HepG2 (cell line): Measurements from ENCODE around the gene FAM174C. TPM values are rescaled to one million over a fixed set of nuclear protein-coding genes. Genes with fewer than 3 reads are reported as not detected.
A peak's percentile ranks its signal among the peaks of the same experiment; 100 is the strongest.

Experiments used
- CREM ChIP-seq, 2 experiments: sonication (generic) in 1 of 2; formaldehyde crosslinking in 1 of 2; IDR thresholded peaks; 2 replicates each; pipeline versions ENCODE4 v1.4.0 to v1.6.1; 2016 to 2020; ENCODE audit warnings: antibody characterized with exemption in 1 of 2, mild to moderate bottlenecking in 1 of 2, missing genetic modification reagents in 1 of 2
- ELF1 ChIP-seq: sonication (generic); formaldehyde crosslinking; IDR thresholded peaks from 2 replicates; pipeline ENCODE4 v1.4.0; 2020; ENCODE audit warnings: missing genetic modification reagents
- HOXA3 ChIP-seq: sonication (generic); formaldehyde crosslinking; IDR thresholded peaks from 2 replicates; pipeline ENCODE4 v1.5.0; 2020; ENCODE audit warnings: missing genetic modification reagents
- KDM3A ChIP-seq: IDR thresholded peaks from 2 replicates; pipeline ENCODE4 v1.6.1; 2018; ENCODE audit warnings: low read depth, missing compliant biosample characterization
- KDM6A ChIP-seq: IDR thresholded peaks from 2 replicates; pipeline ENCODE4 v1.6.1; 2016; ENCODE audit warnings: low read depth
- MIER2 ChIP-seq: IDR thresholded peaks from 2 replicates; pipeline ENCODE4 v1.6.1; 2016; ENCODE audit warnings: missing biosample characterization, missing genetic modification reagents
- NR2F6 ChIP-seq, 2 experiments: IDR thresholded peaks; 2 replicates each; pipeline ENCODE4 v1.6.1; 2016; ENCODE audit warnings: antibody characterized with exemption in 1 of 2, mild to moderate bottlenecking in 1 of 2
- PATZ1 ChIP-seq: sonication (generic); formaldehyde crosslinking; IDR thresholded peaks from 2 replicates; pipeline ENCODE4 v1.4.0; 2020; ENCODE audit warnings: missing genetic modification reagents
- POLR2AphosphoS5 ChIP-seq: IDR thresholded peaks from 2 replicates; pipeline ENCODE4 v1.6.1; 2012; ENCODE audit warnings: low read depth, low read length
- POLR2G ChIP-seq: fragments of 200-400 bp; formaldehyde crosslinking; IDR thresholded peaks from 2 replicates; pipeline ENCODE4 v1.6.1; 2018; ENCODE audit warnings: mild to moderate bottlenecking, low read depth, low read length, moderate library complexity
- SALL1 ChIP-seq: sonication (generic); formaldehyde crosslinking; IDR thresholded peaks from 2 replicates; pipeline ENCODE4 v1.8.0; 2022; ENCODE audit warnings: mild to moderate bottlenecking, missing genetic modification reagents
- SMAD3 ChIP-seq: sonication (generic); formaldehyde crosslinking; IDR thresholded peaks from 2 replicates; pipeline ENCODE4 v1.4.0; 2020; ENCODE audit warnings: missing genetic modification reagents
- SOX6 ChIP-seq, 2 experiments: fragments of 450-650 bp in 1 of 2; sonication (generic) in 1 of 2; formaldehyde crosslinking in 1 of 2; IDR thresholded peaks; 2 replicates each; pipeline versions ENCODE4 v1.4.0 to v1.6.1; 2017 to 2020; ENCODE audit warnings: antibody characterized with exemption in 1 of 2, mild to moderate bottlenecking in 1 of 2, missing genetic modification reagents in 1 of 2
- TARDBP ChIP-seq: sonication (generic); formaldehyde crosslinking; IDR thresholded peaks from 2 replicates; pipeline ENCODE4 v1.8.0; 2022; ENCODE audit warnings: mild to moderate bottlenecking, missing genetic modification reagents
- TOPORS ChIP-seq: sonication (generic); formaldehyde crosslinking; IDR thresholded peaks from 2 replicates; pipeline ENCODE4 v1.8.0; 2023; ENCODE audit warnings: mild to moderate bottlenecking, missing genetic modification reagents
- ZFP36L1 ChIP-seq: sonication (generic); formaldehyde crosslinking; IDR thresholded peaks from 2 replicates; pipeline ENCODE4 v1.8.0; 2022; ENCODE audit warnings: mild to moderate bottlenecking, missing genetic modification reagents, moderate library complexity
- ZFX ChIP-seq: sonication (generic); formaldehyde crosslinking; IDR thresholded peaks from 2 replicates; pipeline ENCODE4 v1.4.0; 2020; ENCODE audit warnings: mild to moderate bottlenecking, low read depth, missing genetic modification reagents, moderate library complexity
- ZNF709 ChIP-seq: sonication (generic); formaldehyde crosslinking; IDR thresholded peaks from 2 replicates; pipeline ENCODE4 v1.5.0; 2020; ENCODE audit warnings: mild to moderate bottlenecking, missing genetic modification reagents
- ZNF788 ChIP-seq: sonication (generic); formaldehyde crosslinking; IDR thresholded peaks from 2 replicates; pipeline ENCODE4 v1.5.0; 2020; ENCODE audit warnings: mild to moderate bottlenecking, missing genetic modification reagents, borderline replicate concordance
- polyA plus RNA-seq, 8 experiments: library from polyadenylated mRNA; depleted of rRNA in 3 of 8; stranded (reverse) in 7 of 8; unstranded in 1 of 8; fragments of >200 nt; fragmentation: Illumina TruSeq in 4 of 8; extraction: Trizol in 4 of 8; gene quantifications; 2 replicates each; pipeline versions ENCODE4 v1.2.1 to v1.2.3, GENCODE V29; 2011 to 2016; ENCODE audit warnings: low read depth in 4 of 8, missing spikeins in 1 of 8, mixed read lengths in 1 of 8; ENCODE audit not compliant: insufficient read depth in 1 of 8
- total RNA-seq, 5 experiments: library from RNA; depleted of rRNA; stranded (reverse); fragments of >200 nt; fragmentation: Illumina TruSeq; extraction: Trizol; gene quantifications; 2 replicates each; pipeline ENCODE4 v1.2.3, GENCODE V29; 2016; ENCODE audit warnings: low read depth in 1 of 5
- TF ChIP-seq, protein P1 (sequence below): sonication (generic); formaldehyde crosslinking; IDR thresholded peaks from 2 replicates; pipeline ENCODE4 v1.5.1; 2020; ENCODE audit warnings: mild to moderate bottlenecking, missing genetic modification reagents, moderate library complexity
- TF ChIP-seq, protein P2 (sequence below): sonication (generic); formaldehyde crosslinking; IDR thresholded peaks from 2 replicates; pipeline ENCODE4 v1.4.0; 2020; ENCODE audit warnings: missing genetic modification reagents; ENCODE audit errors: not compliant biosample characterization

The FAM174C gene
- total and polyA plus RNA-seq, 2 of the 13 experiments (the other 11 are each of a cell fraction or from before 2014, with no cell fraction given) = 19.5 to 31.3 TPM

DNA sequence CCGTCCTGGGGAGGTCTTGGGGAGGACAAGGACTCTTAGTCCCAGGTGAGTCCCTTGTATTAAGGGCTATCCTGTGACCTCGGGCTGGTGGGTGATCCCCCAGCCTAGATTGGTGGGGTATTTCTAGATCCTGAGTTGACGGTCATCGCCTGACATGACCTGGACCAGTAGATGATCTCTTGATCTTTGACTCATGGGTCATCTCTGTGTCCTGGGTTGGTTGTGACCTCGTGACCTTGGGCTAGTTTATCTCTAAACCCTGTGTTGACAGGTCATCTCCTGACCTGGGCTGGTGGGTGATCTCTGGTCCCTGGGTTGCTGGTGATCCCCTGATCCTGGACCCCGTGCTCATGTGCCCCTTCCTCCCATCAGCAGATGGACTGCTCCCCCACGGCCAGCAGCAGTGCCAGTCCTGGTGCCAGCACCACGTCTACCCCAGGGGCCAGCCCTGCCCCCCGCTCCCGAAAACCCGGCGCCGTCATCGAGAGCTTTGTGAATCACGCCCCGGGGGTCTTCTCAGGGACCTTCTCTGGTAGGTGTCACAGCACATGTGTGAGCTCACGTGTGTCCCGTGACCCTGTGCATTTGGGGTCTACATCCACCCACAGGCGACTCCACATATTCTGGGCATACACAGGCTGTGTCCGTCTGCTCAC, 20.7 kb upstream of the FAM174C start (continued):
- TF ChIP-seq CREM (IDR thresholded peaks at IDR 0.05) (peak; percentile 49; the same call in 1 of the 2 replicates), CREM (CRISPR knock-in tag; IDR thresholded peaks at IDR 0.05) (no peak), KDM6A (0 out of 2 replicates have a peak, but pooled peaks have one; percentile 29), MIER2 (CRISPR knock-in tag) (no peak), PATZ1 (CRISPR knock-in tag) (peak; percentile 85), POLR2AphosphoS5 (peak; percentile 54), TOPORS (CRISPR knock-in tag) (peak; percentile 52; the same call in 1 of the 2 replicates), POLR2G (peak; percentile 57), ZNF709 (CRISPR knock-in tag) (0 out of 2 replicates have a peak, but pooled peaks have one; percentile 24), HOXA3 (peak; percentile 35), TARDBP (CRISPR knock-in tag) (peak; percentile 48; the same call in 1 of the 2 replicates), NR2F6 (IDR thresholded peaks at IDR 0.05) (peak; percentile 99), NR2F6 (CRISPR knock-in tag; IDR thresholded peaks at IDR 0.05) (peak; percentile 95), KDM3A (no peak), SALL1 (CRISPR knock-in tag) (peak; percentile 83), ZFP36L1 (CRISPR knock-in tag) (no peak), SOX6 (IDR thresholded peaks at IDR 0.05) (no peak), SOX6 (CRISPR knock-in tag; IDR thresholded peaks at IDR 0.05) (peak; percentile 68), ZNF788 (CRISPR knock-in tag) (peak; percentile 33; the same call in 1 of the 2 replicates), ELF1 (0 out of 2 replicates have a peak, but pooled peaks have one; percentile 19), SMAD3 (CRISPR knock-in tag) (0 out of 2 replicates have a peak, but pooled peaks have one; percentile 42), ZFX (peak; percentile 23; the same call in 1 of the 2 replicates)
- TF ChIP-seq, protein P1, sequence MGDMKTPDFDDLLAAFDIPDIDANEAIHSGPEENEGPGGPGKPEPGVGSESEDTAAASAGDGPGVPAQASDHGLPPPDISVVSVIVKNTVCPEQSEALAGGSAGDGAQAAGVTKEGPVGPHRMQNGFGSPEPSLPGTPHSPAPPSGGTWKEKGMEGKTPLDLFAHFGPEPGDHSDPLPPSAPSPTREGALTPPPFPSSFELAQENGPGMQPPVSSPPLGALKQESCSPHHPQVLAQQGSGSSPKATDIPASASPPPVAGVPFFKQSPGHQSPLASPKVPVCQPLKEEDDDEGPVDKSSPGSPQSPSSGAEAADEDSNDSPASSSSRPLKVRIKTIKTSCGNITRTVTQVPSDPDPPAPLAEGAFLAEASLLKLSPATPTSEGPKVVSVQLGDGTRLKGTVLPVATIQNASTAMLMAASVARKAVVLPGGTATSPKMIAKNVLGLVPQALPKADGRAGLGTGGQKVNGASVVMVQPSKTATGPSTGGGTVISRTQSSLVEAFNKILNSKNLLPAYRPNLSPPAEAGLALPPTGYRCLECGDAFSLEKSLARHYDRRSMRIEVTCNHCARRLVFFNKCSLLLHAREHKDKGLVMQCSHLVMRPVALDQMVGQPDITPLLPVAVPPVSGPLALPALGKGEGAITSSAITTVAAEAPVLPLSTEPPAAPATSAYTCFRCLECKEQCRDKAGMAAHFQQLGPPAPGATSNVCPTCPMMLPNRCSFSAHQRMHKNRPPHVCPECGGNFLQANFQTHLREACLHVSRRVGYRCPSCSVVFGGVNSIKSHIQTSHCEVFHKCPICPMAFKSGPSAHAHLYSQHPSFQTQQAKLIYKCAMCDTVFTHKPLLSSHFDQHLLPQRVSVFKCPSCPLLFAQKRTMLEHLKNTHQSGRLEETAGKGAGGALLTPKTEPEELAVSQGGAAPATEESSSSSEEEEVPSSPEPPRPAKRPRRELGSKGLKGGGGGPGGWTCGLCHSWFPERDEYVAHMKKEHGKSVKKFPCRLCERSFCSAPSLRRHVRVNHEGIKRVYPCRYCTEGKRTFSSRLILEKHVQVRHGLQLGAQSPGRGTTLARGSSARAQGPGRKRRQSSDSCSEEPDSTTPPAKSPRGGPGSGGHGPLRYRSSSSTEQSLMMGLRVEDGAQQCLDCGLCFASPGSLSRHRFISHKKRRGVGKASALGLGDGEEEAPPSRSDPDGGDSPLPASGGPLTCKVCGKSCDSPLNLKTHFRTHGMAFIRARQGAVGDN (CRISPR knock-in tag) = peak; percentile 28
- TF ChIP-seq, protein P2, sequence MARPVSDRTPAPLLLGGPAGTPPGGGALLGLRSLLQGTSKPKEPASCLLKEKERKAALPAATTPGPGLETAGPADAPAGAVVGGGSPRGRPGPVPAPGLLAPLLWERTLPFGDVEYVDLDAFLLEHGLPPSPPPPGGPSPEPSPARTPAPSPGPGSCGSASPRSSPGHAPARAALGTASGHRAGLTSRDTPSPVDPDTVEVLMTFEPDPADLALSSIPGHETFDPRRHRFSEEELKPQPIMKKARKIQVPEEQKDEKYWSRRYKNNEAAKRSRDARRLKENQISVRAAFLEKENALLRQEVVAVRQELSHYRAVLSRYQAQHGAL = no peak
